Esophagus squamous epithelium (tissue), 4 donors: ENCODE data around the gene KRT24.

Source experiments
- POLR2A ChIP-seq, 4 donors: fragments of 450-650 bp; IDR thresholded peaks; one replicate each; pipeline ENCODE4 v1.6.1; 2017; ENCODE audit warnings: antibody characterized with exemption in 4 of 4, mild to moderate bottlenecking in 4 of 4, moderate library complexity in 3 of 4
- TF ChIP-seq, protein P1 (sequence below), 6 experiments: fragments of 450-650 bp in 4 of 6; fragments of 200-600 bp in 2 of 6; sonication (generic) in 2 of 6; IDR thresholded peaks; one replicate each; pipeline ENCODE4 v1.5.1; 2016 to 2019; ENCODE audit warnings: antibody characterized with exemption in 6 of 6, mild to moderate bottlenecking in 4 of 6, moderate library complexity in 4 of 6

DNA sequence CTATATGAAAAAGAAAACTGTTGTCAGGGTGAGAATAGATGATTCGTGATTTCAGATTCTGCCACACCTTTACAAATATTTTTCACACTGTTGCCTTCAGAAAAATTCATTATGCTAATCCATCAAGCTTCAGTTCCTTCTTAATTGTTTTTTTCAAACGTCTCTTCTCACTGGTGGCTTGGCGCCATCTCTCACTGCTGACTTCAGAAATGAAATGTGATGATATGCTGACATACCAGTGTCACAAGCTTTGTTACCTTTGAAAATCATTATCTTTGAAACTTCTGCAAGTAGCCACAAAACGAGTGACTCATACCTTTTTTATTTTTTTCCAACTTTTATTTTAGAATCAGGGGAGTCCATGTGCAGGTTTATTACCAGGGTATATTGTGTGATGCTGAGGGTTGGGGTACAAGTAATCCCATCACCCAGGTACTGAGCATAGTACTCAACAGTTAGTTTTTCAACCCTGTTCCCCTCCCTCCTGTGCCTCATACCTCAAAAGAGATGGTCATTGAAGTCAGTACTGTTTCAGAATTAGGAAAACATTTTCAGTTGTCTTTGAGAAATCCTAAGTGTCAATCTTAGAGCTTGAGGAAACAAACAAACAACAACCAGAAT lies 24.5 kb downstream of the KRT24 start:
- TF ChIP-seq, protein P1, sequence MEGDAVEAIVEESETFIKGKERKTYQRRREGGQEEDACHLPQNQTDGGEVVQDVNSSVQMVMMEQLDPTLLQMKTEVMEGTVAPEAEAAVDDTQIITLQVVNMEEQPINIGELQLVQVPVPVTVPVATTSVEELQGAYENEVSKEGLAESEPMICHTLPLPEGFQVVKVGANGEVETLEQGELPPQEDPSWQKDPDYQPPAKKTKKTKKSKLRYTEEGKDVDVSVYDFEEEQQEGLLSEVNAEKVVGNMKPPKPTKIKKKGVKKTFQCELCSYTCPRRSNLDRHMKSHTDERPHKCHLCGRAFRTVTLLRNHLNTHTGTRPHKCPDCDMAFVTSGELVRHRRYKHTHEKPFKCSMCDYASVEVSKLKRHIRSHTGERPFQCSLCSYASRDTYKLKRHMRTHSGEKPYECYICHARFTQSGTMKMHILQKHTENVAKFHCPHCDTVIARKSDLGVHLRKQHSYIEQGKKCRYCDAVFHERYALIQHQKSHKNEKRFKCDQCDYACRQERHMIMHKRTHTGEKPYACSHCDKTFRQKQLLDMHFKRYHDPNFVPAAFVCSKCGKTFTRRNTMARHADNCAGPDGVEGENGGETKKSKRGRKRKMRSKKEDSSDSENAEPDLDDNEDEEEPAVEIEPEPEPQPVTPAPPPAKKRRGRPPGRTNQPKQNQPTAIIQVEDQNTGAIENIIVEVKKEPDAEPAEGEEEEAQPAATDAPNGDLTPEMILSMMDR (IDR thresholded peaks at IDR 0.05), result no peak
- no peak for TF ChIP-seq POLR2A (IDR thresholded peaks at IDR 0.05)
